ENCODE data around the gene WDFY3. TPM values are rescaled to one million over a fixed set of nuclear protein-coding genes. Genes with fewer than 3 reads are reported as not detected.

Gene WDFY3
- total RNA-seq, 1 experiment from 2014 or later, result not detected

GRCh38 chr4:84722720-84723119 lies 243.8 kb downstream of the WDFY3 start:
- Histone ChIP-seq H2AFZ (ENCODE audit: low read length) (no peak overlapping the region), H3K4me2 (ENCODE audit: low read depth, low read length, poor library complexity, severe bottlenecking) (no peak overlapping the region), H3K79me2 (ENCODE audit: low read length) (no peaks in the 10 kb centered on the region), H3K9me2 (replicated peaks; ENCODE audit: insufficient read depth, low read length) (no peaks in the 10 kb centered on the region), H3K4me3 (ENCODE audit: low read length) (no peak overlapping the region), H3K9me3 (ENCODE audit: low read length) (no peaks in the 10 kb centered on the region), H3K36me3 (ENCODE audit: insufficient read depth, low read length) (no peaks in the 10 kb centered on the region), H4K20me1 (ENCODE audit: insufficient read depth, low read depth, low read length) (no peaks in the 10 kb centered on the region), H3K9ac (ENCODE audit: low read length) (no peak overlapping the region), H3K27me3 (ENCODE audit: low read length) (no peaks in the 10 kb centered on the region; the same call in 1 of the 2 replicates), H3K27ac (ENCODE audit: low read length) (no peak overlapping the region), H3K4me1 (ENCODE audit: low read length) (no peaks in the 10 kb centered on the region)
- no peak for DNase-seq

- no peaks in the 10 kb centered on the region for H3K9me2 ChIP-seq (replicated peaks; ENCODE audit: insufficient read depth, low read length)
- H3K4me3 ChIP-seq (ENCODE audit: low read length), result no peak overlapping the region
- no peak overlapping the region for H3K4me2 ChIP-seq (ENCODE audit: low read depth, low read length, poor library complexity, severe bottlenecking)
- H3K9me3 ChIP-seq (ENCODE audit: low read length), result no peaks in the 10 kb centered on the region
- H3K27ac ChIP-seq (ENCODE audit: low read length), result no peak overlapping the region
- no peak overlapping the region for H3K9ac ChIP-seq (ENCODE audit: low read length)
- H3K36me3 ChIP-seq (ENCODE audit: insufficient read depth, low read length), result no peaks in the 10 kb centered on the region
- no peaks in the 10 kb centered on the region for H3K79me2 ChIP-seq (ENCODE audit: low read length)
- H3K4me1 ChIP-seq (ENCODE audit: low read length), result no peaks in the 10 kb centered on the region
- no peaks in the 10 kb centered on the region; the same call in 1 of the 2 replicates for H3K27me3 ChIP-seq (ENCODE audit: low read length)
- no peak for DNase-seq
- H2AFZ ChIP-seq (ENCODE audit: low read length), result no peak overlapping the region
- H4K20me1 ChIP-seq (ENCODE audit: insufficient read depth, low read depth, low read length), result no peaks in the 10 kb centered on the region
These were observed 247.4 kb downstream of the WDFY3 start for GRCh38 chr4:84719115-84719514.

DNA sequence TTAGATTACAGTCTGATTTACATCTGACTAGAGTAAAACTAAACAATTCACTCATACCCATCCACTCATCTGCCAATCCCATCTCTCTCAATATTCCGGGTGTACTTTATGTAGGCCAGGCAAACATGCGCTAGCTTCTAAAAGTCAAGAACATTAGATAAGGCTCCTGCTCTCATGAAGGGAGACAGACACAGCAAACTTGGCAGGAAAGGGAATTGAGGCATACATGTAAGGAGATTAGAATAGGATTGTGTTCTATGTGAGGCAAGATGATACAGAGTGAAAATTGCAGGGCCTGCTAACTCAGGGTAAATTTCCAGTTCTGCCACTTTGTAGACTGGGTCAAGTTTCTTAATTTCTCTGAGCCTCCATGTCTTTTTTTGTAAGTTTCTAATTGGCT lies 247.8 kb downstream of the WDFY3 start:
- no peak for DNase-seq
- Histone ChIP-seq H3K27me3 (ENCODE audit: low read length) (no peaks in the 10 kb centered on the region; the same call in 1 of the 2 replicates), H2AFZ (ENCODE audit: low read length) (no peak overlapping the region), H3K9me3 (ENCODE audit: low read length) (no peaks in the 10 kb centered on the region), H3K4me3 (ENCODE audit: low read length) (no peak overlapping the region), H3K79me2 (ENCODE audit: low read length) (no peaks in the 10 kb centered on the region), H4K20me1 (ENCODE audit: insufficient read depth, low read depth, low read length) (no peaks in the 10 kb centered on the region), H3K9ac (ENCODE audit: low read length) (no peak overlapping the region), H3K36me3 (ENCODE audit: insufficient read depth, low read length) (no peaks in the 10 kb centered on the region), H3K4me2 (ENCODE audit: low read depth, low read length, poor library complexity, severe bottlenecking) (no peak overlapping the region), H3K4me1 (ENCODE audit: low read length) (no peaks in the 10 kb centered on the region), H3K27ac (ENCODE audit: low read length) (no peak overlapping the region), H3K9me2 (replicated peaks; ENCODE audit: insufficient read depth, low read length) (no peaks in the 10 kb centered on the region)

DNA sequence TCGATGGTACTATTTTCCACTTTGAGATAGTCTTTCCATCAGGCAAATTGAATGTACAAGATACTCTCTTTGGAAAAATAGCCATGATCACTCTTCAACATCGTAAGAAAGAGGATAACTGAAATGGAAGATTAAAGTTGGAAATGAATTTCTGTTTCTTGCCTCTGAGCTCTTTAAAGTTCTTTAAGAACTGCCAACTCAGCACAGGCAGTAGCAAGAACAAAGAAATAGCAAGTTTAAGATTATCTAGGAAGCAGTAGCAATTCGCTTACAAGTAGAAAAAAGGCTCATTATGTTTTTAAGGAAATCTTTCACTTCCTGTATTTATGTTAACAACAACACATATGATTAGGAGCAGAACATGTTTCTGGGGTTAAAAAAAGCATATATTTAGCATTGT lies 255.9 kb downstream of the WDFY3 start:
- no peak for DNase-seq
- H3K4me1 ChIP-seq (ENCODE audit: low read length), result no peaks in the 10 kb centered on the region
- H3K4me2 ChIP-seq (ENCODE audit: low read depth, low read length, poor library complexity, severe bottlenecking), result no peak overlapping the region
- H3K9me2 ChIP-seq (replicated peaks; ENCODE audit: insufficient read depth, low read length), result no peaks in the 10 kb centered on the region
- no peaks in the 10 kb centered on the region for H4K20me1 ChIP-seq (ENCODE audit: insufficient read depth, low read depth, low read length)
- no peaks in the 10 kb centered on the region for H3K27me3 ChIP-seq (ENCODE audit: low read length)
- no peak overlapping the region for H3K9ac ChIP-seq (ENCODE audit: low read length)
- no peak overlapping the region for H3K27ac ChIP-seq (ENCODE audit: low read length)
- H2AFZ ChIP-seq (ENCODE audit: low read length), result no peak overlapping the region
- H3K9me3 ChIP-seq (ENCODE audit: low read length), result no peaks in the 10 kb centered on the region; the same call in 1 of the 2 replicates
- no peak overlapping the region for H3K4me3 ChIP-seq (ENCODE audit: low read length)
- no peaks in the 10 kb centered on the region for H3K79me2 ChIP-seq (ENCODE audit: low read length)
- no peaks in the 10 kb centered on the region for H3K36me3 ChIP-seq (ENCODE audit: insufficient read depth, low read length)

DNA sequence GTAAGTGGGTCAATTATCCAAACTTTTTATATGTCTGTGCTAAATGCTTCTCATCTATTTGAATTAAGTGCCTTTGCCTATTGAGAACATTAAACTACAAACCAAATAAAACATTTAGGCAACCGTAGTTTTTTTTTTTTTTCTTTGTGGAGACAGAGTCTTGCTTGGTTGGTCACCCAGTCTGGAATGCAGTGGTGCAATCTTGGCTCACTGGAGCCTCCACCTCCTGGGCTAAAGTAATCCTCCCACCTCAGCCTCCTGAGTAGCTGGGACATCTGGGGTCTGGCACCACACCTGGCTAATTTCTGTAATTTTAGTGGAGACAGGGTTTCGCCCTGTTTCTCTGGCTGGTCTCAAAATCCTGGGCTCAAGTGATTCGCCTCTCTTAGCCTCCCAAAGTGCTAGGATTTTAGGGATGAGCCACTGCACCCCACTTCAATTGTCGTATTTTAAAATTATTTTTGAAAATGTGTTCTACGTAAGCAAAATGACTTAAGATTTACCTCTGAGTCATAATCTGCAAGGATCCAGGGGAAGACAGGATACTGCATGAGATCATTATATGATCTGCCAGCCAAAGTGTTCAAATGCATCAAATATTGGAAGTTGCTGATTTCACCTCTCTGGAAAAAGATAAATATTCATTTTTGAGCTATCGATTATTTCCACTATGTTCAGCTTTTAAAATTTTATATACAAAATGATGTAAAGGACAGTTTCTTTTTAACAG lies 257.9 kb downstream of the WDFY3 start:
- Histone ChIP-seq H3K27ac (ENCODE audit: low read length) (no peak overlapping the region), H3K4me2 (ENCODE audit: low read depth, low read length, poor library complexity, severe bottlenecking) (no peak overlapping the region), H3K9me2 (replicated peaks; ENCODE audit: insufficient read depth, low read length) (no peaks in the 10 kb centered on the region), H4K20me1 (ENCODE audit: insufficient read depth, low read depth, low read length) (no peaks in the 10 kb centered on the region), H3K4me1 (ENCODE audit: low read length) (no peaks in the 10 kb centered on the region), H3K9me3 (ENCODE audit: low read length) (no peaks in the 10 kb centered on the region; the same call in 1 of the 2 replicates), H3K79me2 (ENCODE audit: low read length) (no peaks in the 10 kb centered on the region), H3K27me3 (ENCODE audit: low read length) (no peaks in the 10 kb centered on the region), H3K36me3 (ENCODE audit: insufficient read depth, low read length) (no peaks in the 10 kb centered on the region), H2AFZ (ENCODE audit: low read length) (no peak overlapping the region), H3K9ac (ENCODE audit: low read length) (no peak overlapping the region), H3K4me3 (ENCODE audit: low read length) (no peak overlapping the region)
- DNase-seq, result no peak

DNA sequence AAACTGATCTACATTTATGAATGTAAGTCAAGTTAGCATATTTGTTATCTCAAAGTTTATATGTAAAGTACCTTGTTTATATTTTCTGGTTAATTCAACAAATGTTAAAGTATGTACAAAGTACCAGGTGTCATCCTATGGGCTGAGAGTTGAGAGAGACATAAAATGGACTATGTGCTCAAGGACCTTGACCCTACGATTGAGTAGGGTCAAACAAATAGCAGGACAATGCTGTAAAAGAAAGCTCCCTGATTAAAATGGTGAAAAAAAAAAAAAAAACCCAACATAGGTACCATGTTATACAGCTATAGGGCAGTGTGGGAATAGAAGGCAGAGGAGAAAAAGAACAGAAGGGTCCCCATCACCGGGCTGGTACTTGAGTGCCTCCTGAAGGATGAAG lies 260.2 kb downstream of the WDFY3 start:
- no peaks in the 10 kb centered on the region for H3K36me3 ChIP-seq (ENCODE audit: insufficient read depth, low read length)
- DNase-seq, result no peak
- no peaks in the 10 kb centered on the region for H3K9me2 ChIP-seq (replicated peaks; ENCODE audit: insufficient read depth, low read length)

DNA sequence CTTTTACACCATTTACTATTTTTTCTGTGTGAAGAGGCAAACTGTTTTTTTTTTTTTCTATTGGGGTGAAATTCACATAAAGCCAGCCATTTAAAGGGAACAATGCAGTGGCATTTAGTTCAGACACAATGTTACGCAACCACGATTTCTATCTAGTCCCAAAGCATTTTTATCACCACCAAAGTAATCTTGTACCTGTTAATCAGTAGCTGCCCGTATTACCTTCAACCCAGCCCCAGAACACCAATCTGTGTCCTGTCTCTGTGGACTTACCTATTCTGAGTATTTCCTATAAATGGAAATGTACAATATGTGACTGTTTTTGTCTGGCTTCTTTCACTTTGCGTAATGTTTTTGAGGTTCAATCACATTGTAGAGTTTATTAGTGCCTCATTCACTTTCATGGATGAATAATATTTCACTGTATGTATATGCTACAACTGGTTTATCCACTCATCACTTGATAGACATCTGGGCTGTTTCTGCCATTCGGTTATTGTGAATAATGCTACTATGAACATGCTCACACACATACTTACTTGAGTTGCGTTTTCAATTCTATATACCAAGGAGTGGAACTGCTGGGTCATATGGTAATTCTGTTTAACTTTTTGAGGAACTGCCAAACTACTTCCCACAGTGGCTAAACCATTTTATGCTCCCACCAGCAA lies 267.4 kb downstream of the WDFY3 start:
- no peaks in the 10 kb centered on the region for H3K36me3 ChIP-seq (ENCODE audit: insufficient read depth, low read length)
- no peaks in the 10 kb centered on the region for H3K79me2 ChIP-seq (ENCODE audit: low read length)
- no peak overlapping the region for H3K27ac ChIP-seq (ENCODE audit: low read length)
- H3K9me2 ChIP-seq (replicated peaks; ENCODE audit: insufficient read depth, low read length), result no peaks in the 10 kb centered on the region
- H2AFZ ChIP-seq (ENCODE audit: low read length), result no peak overlapping the region
- no peak overlapping the region for H3K4me2 ChIP-seq (ENCODE audit: low read depth, low read length, poor library complexity, severe bottlenecking)
- no peaks in the 10 kb centered on the region for H3K27me3 ChIP-seq (ENCODE audit: low read length)
- H3K9me3 ChIP-seq (ENCODE audit: low read length), result no peaks in the 10 kb centered on the region
- no peaks in the 10 kb centered on the region for H3K4me1 ChIP-seq (ENCODE audit: low read length)
- H3K9ac ChIP-seq (ENCODE audit: low read length), result no peak overlapping the region
- H4K20me1 ChIP-seq (ENCODE audit: insufficient read depth, low read depth, low read length), result no peaks in the 10 kb centered on the region
- no peak overlapping the region for H3K4me3 ChIP-seq (ENCODE audit: low read length)
- DNase-seq, result no peak

More for the DNA sequence above, 260.2 kb downstream of the WDFY3 start:
- Histone ChIP-seq H3K27ac (ENCODE audit: low read length) (no peak overlapping the region), H3K9ac (ENCODE audit: low read length) (no peak overlapping the region), H3K4me1 (ENCODE audit: low read length) (no peaks in the 10 kb centered on the region), H2AFZ (ENCODE audit: low read length) (no peak overlapping the region), H3K4me3 (ENCODE audit: low read length) (no peak overlapping the region), H3K9me3 (ENCODE audit: low read length) (no peaks in the 10 kb centered on the region; the same call in 1 of the 2 replicates), H4K20me1 (ENCODE audit: insufficient read depth, low read depth, low read length) (no peaks in the 10 kb centered on the region), H3K27me3 (ENCODE audit: low read length) (no peaks in the 10 kb centered on the region), H3K79me2 (ENCODE audit: low read length) (no peaks in the 10 kb centered on the region), H3K4me2 (ENCODE audit: low read depth, low read length, poor library complexity, severe bottlenecking) (no peak overlapping the region)

DNA sequence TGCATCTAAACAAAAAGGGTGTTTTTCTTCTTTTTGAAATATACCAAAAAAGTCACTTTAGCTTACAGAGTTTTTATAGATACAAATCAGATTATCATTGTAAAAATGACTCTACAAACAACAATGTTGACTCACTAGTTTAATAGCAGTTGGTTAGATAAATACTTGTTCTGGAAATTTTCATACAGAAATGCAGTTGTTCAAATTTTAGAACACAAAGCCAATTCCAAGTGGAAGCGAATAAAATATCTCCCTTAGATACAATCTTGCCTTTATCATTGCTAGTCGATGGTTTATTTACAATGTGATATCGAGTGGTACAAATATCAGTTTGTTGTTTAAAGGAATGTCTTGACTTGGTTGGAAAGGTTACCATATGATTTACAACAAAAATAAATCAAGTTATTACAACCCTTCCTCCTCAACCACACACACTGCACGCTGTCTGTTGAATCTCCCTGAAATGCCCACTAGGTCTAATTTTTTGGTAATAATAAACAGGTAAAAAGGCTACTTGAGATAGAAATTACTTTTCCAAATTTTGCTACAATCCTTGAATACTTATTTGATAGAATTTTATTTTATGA lies 268.8 kb downstream of the WDFY3 start:
- H2AFZ ChIP-seq (ENCODE audit: low read length), result no peak overlapping the region
- H3K4me2 ChIP-seq (ENCODE audit: low read depth, low read length, poor library complexity, severe bottlenecking), result no peak overlapping the region
- DNase-seq, result no peak
- no peaks in the 10 kb centered on the region for H4K20me1 ChIP-seq (ENCODE audit: insufficient read depth, low read depth, low read length)
- no peaks in the 10 kb centered on the region for H3K79me2 ChIP-seq (ENCODE audit: low read length)
- no peaks in the 10 kb centered on the region for H3K27me3 ChIP-seq (ENCODE audit: low read length)
- H3K4me1 ChIP-seq (ENCODE audit: low read length), result no peaks in the 10 kb centered on the region
- H3K36me3 ChIP-seq (ENCODE audit: insufficient read depth, low read length), result no peaks in the 10 kb centered on the region
- no peaks in the 10 kb centered on the region for H3K9me2 ChIP-seq (replicated peaks; ENCODE audit: insufficient read depth, low read length)
- H3K9ac ChIP-seq (ENCODE audit: low read length), result no peak overlapping the region
- H3K4me3 ChIP-seq (ENCODE audit: low read length), result no peak overlapping the region
- no peak overlapping the region for H3K27ac ChIP-seq (ENCODE audit: low read length)
- H3K9me3 ChIP-seq (ENCODE audit: low read length), result no peaks in the 10 kb centered on the region

Data from Karpas-422 (cell line).